Stimulated activated CD8-positive, alpha-beta memory T cell treated with anti-CD3 and anti-CD28 coated beads, Interleukin-15, amount 100 ng/mL, for 4 hours (primary cell): ENCODE measurements around the gene FBXW11.
"Not testable (repeated sequence)": the region's sequence is repeated elsewhere in the genome, so short reads cannot be mapped to it uniquely, and the experiment has no call there.

Experiments used
- DNase-seq, 2 donors: peaks; one replicate each; pipeline ENCODE4 v3.0.0-alpha.2; 2020; ENCODE audit warnings: low read depth in 2 of 2

FBXW11 gene

DNA sequence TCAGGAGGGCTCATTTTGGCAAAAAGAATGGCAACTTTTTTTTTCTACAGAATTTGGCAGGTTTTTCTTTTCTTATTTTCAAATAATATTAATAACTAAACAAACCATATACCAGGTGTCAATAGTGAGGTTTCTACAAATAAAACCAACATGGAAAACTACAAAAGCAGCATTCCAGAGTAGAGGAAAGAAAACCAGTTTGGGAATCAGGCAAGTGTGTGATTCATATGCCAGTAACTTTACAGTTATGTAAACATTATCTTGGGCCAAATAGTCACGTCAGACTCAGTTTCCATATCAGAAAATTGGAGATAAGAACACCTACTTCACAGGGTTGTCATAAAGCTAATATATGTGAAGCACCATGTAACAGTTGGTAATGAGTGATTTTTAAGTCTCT lies 51.7 kb downstream of the FBXW11 start:
- no peak for DNase-seq

GRCh38 chr5:171953860-171954701 lies 52.4 kb downstream of the FBXW11 start:
- no peak for DNase-seq

DNA sequence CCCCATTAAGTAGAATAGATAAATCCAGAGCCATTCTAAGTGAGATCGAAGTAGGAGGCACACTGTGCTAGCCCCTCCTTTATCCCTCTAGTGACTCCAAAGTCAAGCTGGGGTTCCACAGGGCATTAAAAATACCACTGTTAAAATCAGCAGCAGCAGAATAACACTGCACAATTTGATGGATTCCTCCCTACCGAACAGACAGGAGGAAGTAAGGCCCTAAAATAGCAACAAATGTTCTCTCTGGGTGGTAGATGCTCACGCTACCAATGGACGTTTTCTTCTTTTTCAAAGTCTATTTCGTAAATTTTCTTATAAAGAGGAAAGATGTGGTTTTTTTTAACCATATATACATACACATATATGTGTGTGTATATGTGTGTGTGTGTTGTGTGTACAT lies 54.4 kb downstream of the FBXW11 start:
- no peak for DNase-seq

- no peak for DNase-seq
Observed at GRCh38 chr5:171951218-171951617, 55.2 kb downstream of the FBXW11 start.

DNA sequence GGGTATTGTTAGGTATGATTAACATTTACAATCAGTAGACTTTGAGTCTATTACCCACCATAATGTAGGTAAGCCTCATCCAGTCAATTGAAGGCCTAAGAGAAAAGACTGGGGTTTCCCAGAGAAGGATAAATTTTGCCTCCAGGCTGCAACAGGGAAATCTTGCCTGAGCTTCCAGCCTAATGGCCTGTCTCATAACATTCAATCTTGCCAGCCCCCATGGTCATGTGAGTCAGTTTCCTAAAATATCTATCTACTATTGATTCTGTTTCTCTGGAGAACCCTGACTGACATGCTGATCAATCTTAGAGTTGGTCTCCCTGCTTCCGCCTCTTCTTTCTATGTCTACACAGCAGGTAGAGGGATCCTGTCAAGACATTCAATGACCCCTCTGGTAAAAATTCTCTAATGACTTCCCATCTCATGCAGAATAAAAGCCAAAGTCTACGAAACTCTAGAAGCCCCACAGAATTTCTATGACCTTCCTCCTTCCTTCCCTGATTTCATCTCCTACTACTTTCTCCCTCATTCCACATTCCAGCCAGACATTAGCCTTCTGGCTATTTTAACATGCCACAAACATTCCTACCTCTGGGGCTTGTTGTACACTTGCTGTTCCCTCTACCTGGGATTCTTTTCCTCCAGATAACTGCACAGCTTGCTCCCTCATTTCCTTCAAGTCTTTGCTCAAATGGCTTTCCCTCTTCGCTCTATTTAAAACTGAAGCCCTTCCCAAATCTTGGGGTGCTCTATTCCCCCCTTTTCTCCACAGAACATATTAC lies 60.2 kb downstream of the FBXW11 start:
- no peak for DNase-seq

DNA sequence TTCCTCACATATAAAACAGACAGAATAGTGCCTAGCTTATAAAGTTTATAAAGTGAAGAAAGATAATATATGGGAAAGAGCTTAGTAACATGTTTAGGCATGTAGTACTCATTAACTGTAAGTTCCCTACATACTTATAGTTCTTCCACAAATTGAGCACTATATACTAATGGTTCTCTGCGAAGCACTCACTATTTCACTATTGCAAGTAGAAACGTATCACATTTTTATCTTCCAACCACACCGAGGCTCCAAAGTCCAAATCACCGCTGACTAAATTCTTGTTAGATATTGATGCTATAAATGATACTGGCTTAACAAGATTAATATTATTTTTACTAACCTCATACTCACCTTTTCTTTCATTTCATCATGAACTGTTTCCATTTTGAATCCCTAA lies 61.0 kb downstream of the FBXW11 start:
- DNase-seq = no peak

- no peak for DNase-seq
Observed at GRCh38 chr5:171945066-171945465, 61.4 kb downstream of the FBXW11 start.

DNA sequence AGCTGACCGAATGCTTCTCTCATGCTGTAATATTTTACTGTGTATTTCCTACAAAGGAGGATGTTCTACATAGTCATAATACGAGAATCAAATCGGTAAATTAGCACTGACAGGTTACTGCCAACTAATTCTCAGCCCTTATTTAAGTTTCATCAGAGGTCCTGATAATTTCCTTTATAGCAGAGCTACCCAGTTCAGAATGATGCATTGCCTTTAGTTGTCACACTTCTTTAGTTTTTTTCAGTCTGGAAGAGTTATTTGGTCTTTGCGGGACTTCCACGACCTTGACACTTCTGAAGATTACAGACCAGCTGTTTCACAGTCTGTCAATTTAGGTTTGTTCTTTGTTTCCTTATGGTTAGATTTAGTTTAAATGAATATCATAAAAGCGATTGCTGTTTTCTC lies 64.3 kb downstream of the FBXW11 start:
- DNase-seq = not testable (repeated sequence)

- DNase-seq = not testable (repeated sequence)
Observed at GRCh38 chr5:171941675-171942074, 64.8 kb downstream of the FBXW11 start.

DNA sequence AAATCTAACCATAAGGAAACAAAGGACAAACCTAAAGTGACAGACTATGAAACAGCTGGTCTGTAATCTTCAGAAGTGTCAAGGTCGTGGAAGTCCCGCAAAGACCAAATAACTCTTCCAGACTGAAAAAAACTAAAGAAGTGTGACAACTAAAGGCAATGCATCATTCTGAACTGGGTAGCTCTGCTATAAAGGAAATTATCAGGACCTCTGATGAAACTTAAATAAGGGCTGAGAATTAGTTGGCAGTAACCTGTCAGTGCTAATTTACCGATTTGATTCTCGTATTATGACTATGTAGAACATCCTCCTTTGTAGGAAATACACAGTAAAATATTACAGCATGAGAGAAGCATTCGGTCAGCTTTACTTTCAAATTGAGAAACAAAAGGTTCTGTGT lies 65.2 kb downstream of the FBXW11 start:
- not testable (repeated sequence) for DNase-seq

GRCh38 chr5:171939951-171940350 lies 66.5 kb downstream of the FBXW11 start:
- DNase-seq = no peak

GRCh38 chr5:171938358-171938757 lies 68.1 kb downstream of the FBXW11 start:
- DNase-seq = no peak

- no peak for DNase-seq
Observed at GRCh38 chr5:171937351-171937750, 69.1 kb downstream of the FBXW11 start.

GRCh38 chr5:171934586-171934985 lies 71.9 kb downstream of the FBXW11 start:
- DNase-seq = no peak

- no peak for DNase-seq
Observed at GRCh38 chr5:171931163-171931562, 75.3 kb downstream of the FBXW11 start.

DNA sequence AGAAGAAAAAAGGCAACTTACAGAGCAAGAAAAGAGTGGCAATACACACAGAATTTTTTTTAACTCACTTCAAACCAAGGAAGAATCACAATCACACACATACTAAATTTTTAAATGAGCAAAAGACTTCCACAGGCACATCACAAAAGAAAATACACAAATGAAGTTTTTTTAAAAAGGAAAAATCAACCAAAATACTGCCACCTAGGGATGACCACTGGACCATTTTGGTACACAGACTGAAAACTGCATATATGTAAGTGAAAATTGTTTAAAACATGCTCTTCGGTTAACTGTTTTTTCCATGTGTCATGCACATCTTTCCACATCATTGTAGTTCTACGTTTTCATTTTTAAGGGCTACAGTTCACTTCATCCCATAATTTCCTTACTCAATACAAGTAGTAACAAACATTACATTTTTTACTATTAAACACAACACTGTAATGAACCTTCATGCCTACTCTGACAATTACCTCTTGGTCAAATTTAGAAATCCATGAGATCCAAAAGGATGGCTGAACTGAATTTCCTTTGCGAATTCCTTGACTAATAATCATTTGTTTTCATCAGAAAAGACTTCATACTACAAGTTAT lies 79.0 kb downstream of the FBXW11 start:
- DNase-seq = no peak

DNA sequence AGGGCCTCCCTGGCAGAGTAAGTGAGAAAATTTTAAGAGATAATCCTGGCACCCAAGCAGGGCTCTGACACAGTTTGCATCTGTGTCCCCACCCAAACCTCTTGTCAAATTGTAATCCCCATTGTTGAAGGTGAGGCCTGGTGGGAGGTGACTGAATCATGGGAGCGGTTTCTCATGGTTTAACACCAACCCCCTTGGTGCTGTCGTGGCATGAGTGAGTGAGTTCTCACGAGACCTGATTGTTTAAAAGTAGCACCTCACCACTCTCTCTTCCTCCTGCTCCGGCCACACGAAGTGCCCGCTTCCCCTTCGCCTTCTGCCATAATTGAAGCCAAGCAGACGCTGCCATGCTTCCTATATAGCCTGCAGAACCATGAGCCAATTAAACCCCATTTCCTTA lies 80.1 kb downstream of the FBXW11 start:
- DNase-seq = no peak

DNA sequence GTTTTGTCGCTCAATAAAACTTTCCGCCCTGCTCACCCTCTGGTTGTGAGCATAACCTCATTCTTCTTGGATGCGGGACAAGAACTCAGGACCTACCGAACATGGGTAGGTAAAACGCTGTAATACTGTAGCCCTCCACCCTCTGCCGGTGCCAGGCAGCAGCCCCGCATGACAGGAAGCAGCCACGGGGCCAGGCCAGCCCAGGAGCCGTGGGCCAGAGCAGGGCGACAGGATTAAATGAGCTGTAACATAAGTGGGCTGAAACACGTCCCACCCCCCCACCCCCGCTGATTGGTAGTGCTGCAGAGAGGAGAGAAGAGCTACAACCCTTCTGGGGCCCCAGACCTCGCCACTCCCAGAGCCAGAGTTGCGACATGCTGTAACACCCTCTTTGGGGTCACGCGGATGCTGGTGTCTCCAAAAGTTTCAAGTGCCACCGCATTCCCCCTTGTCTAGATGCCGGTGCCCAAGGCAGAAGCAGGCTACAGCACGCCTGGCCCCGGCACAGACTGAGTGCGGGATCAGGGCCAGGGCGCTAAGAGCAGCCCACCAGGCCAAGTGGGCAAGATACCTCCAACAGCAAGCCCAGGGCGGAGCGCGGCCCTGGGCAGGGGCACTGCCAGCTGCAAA lies 81.8 kb downstream of the FBXW11 start:
- no peak for DNase-seq

DNA sequence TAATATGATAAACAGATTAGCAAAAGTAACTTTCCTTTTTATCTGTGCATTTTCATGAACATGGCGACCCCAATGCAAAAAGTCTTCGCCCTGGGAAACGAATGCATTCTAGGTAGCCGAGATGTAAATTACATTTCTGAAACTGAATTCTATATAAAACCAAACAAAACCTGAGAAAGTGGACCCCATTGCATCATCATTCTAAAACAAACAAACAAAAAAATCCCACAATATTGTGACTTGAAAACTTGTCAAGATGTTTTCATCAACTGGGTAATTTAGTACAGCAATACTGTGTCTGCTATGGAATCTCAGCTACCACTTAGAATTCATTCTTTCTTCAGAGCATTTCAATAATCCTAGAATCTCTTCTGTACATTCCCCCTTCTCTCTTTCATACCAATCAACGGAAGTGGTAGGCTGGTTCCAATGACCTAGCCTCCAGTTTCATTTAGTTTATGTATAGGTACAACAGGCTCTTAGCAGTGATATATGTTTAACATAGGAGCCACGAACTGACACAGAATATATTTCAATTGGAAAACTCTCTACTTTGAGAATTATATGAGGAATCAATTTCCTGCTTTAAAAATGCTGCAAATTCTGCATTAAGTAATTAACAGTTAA lies 85.6 kb downstream of the FBXW11 start:
- no peak for DNase-seq

- not testable (repeated sequence) for DNase-seq
Observed at GRCh38 chr5:171915700-171916099, 90.7 kb downstream of the FBXW11 start.

- DNase-seq = no peak
Observed at GRCh38 chr5:171914726-171915338, 91.6 kb downstream of the FBXW11 start.

DNA sequence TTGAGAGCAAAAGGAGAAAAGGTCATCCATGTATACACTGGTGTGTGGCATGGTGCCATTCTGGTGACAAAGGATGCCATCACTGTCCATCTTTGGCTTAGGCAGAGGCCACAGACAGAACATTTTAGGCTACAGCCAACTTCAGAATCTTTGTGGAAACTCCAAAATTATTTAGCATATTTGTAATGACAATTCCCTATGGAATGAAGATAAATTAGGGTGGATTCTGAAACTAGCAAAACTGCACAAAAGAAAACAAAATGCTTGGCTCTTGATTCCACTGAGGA lies 92.5 kb downstream of the FBXW11 start:
- no peak for DNase-seq
